Fibroblast of lung (primary cell): Measurements from ENCODE around the gene CARMIL1. TPM values are rescaled to one million over a fixed set of nuclear protein-coding genes. Genes with fewer than 3 reads are reported as not detected.

Experiments
- DNase-seq, 2 donors: peaks; one replicate each; pipeline versions ENCODE4 v3.0.0 to v3.0.0-alpha.2; 2010; ENCODE audit warnings: low read depth in 2 of 2
- H2AFZ ChIP-seq: 2 replicates; pipeline ENCODE4 v1.5.1; 2012; ENCODE audit warnings: low read length, control low read depth, inconsistent platforms
- H3K27ac ChIP-seq: 2 replicates; pipeline ENCODE4 v1.5.1; 2011; ENCODE audit warnings: low read length, control low read depth; ENCODE audit not compliant: insufficient read depth
- H3K27me3 ChIP-seq: 2 replicates; pipeline ENCODE4 v1.5.1; 2011; ENCODE audit warnings: mild to moderate bottlenecking, low read length; ENCODE audit not compliant: control insufficient read depth, insufficient read depth
- H3K36me3 ChIP-seq: 2 replicates; pipeline ENCODE4 v1.5.1; 2011; ENCODE audit warnings: low read length; ENCODE audit not compliant: control insufficient read depth, insufficient read depth
- H3K4me1 ChIP-seq: 2 replicates; pipeline ENCODE4 v1.5.1; 2011; ENCODE audit warnings: low read length; ENCODE audit not compliant: control insufficient read depth, insufficient read depth; ENCODE audit errors: extremely low read depth
- H3K4me2 ChIP-seq: 2 replicates; pipeline ENCODE4 v1.5.1; 2011; ENCODE audit warnings: low read length, control low read depth; ENCODE audit not compliant: insufficient read depth; ENCODE audit errors: extremely low read depth
- H3K4me3 ChIP-seq, 4 experiments: fragments of 200-600 bp in 1 of 4; sonication (generic) in 1 of 4; replicated peaks in 1 of 4; 2 replicates each; pipeline ENCODE4 v1.5.1; 2011 to 2016; ENCODE audit warnings: low read length in 4 of 4, low read depth in 3 of 4, mild to moderate bottlenecking in 3 of 4, control low read depth in 2 of 4, inconsistent platforms in 1 of 4, mixed read lengths in 1 of 4; ENCODE audit not compliant: insufficient read depth in 1 of 4; ENCODE audit errors: control extremely low read depth in 1 of 4
- H3K79me2 ChIP-seq: 2 replicates; pipeline ENCODE4 v1.5.1; 2012; ENCODE audit warnings: mild to moderate bottlenecking, low read length, inconsistent platforms; ENCODE audit not compliant: control insufficient read depth, insufficient read depth
- H3K9ac ChIP-seq: 2 replicates; pipeline ENCODE4 v1.5.1; 2011; ENCODE audit warnings: mild to moderate bottlenecking, low read length, control low read depth; ENCODE audit not compliant: insufficient read depth
- H3K9me3 ChIP-seq: 2 replicates; pipeline ENCODE4 v1.5.1; 2012; ENCODE audit warnings: low read depth, low read length; ENCODE audit not compliant: control insufficient read depth, insufficient read depth
- H4K20me1 ChIP-seq: 2 replicates; pipeline ENCODE4 v1.5.1; 2011; ENCODE audit warnings: low read length; ENCODE audit not compliant: control insufficient read depth, insufficient read depth; ENCODE audit errors: extremely low read depth
- EZH2 ChIP-seq: IDR thresholded peaks from 2 replicates; pipeline ENCODE4 v1.5.1; 2012; ENCODE audit warnings: low read length, control low read depth, mild to moderate bottlenecking; ENCODE audit errors: missing control alignments
- polyA plus RNA-seq, 2 donors: library from polyadenylated mRNA; depleted of rRNA in 1 of 2; stranded (reverse) in 1 of 2; unstranded in 1 of 2; fragments of >200 nt; gene quantifications; 2 replicates each; pipeline ENCODE4 v1.2.1, GENCODE V29; 2011 to 2012; ENCODE audit warnings: missing spikeins in 1 of 2
- total RNA-seq: library from RNA; depleted of rRNA; stranded (reverse); fragments of >200 nt; gene quantifications from 2 replicates; pipeline ENCODE4 v1.2.1, GENCODE V29; 2014
- TF ChIP-seq, protein P1 (sequence below), 2 donors: IDR thresholded peaks in 1 of 2; conservative IDR thresholded peaks in 1 of 2; 1 replicate in 1 of 2; 2 replicates in 1 of 2; pipeline ENCODE4 v1.5.1; 2011 to 2012; ENCODE audit warnings: low read length in 2 of 2, control low read depth in 1 of 2, inconsistent platforms in 1 of 2, low read depth in 1 of 2, mild to moderate bottlenecking in 1 of 2

The CARMIL1 gene
- total and polyA plus RNA-seq, 2 donors (not counting 1 experiment from before 2014, with no cell fraction given), result 10.2 to 12.5 TPM

- H3K9ac ChIP-seq, result no peak overlapping the region
- H3K79me2 ChIP-seq, result no peaks in the 10 kb centered on the region
- H3K36me3 ChIP-seq, result no peaks in the 10 kb centered on the region
- H3K27me3 ChIP-seq, result no peaks in the 10 kb centered on the region
- H3K9me3 ChIP-seq, result no peaks in the 10 kb centered on the region
- H3K4me3 ChIP-seq, result no peak overlapping the region
- DNase-seq, result peak in 1 of 2 donors; percentile 5
- no peaks in the 10 kb centered on the region for H4K20me1 ChIP-seq
- no peak overlapping the region for H3K4me2 ChIP-seq
- no peak overlapping the region for H2AFZ ChIP-seq
- peaks cover 3% of the 10 kb centered on the region for H3K4me1 ChIP-seq
- TF ChIP-seq, protein P1, sequence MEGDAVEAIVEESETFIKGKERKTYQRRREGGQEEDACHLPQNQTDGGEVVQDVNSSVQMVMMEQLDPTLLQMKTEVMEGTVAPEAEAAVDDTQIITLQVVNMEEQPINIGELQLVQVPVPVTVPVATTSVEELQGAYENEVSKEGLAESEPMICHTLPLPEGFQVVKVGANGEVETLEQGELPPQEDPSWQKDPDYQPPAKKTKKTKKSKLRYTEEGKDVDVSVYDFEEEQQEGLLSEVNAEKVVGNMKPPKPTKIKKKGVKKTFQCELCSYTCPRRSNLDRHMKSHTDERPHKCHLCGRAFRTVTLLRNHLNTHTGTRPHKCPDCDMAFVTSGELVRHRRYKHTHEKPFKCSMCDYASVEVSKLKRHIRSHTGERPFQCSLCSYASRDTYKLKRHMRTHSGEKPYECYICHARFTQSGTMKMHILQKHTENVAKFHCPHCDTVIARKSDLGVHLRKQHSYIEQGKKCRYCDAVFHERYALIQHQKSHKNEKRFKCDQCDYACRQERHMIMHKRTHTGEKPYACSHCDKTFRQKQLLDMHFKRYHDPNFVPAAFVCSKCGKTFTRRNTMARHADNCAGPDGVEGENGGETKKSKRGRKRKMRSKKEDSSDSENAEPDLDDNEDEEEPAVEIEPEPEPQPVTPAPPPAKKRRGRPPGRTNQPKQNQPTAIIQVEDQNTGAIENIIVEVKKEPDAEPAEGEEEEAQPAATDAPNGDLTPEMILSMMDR (conservative IDR thresholded peaks at IDR 0.05 in 1 of 2, IDR thresholded peaks at IDR 0.05 in 1 of 2; ENCODE audit: low read depth in 1 of 2, low read length in 2 of 2), result no peak
- no peak for TF ChIP-seq EZH2
- H3K27ac ChIP-seq, result no peak overlapping the region
Measured at GRCh38 chr6:25266456-25267100, 12.6 kb upstream of the CARMIL1 start.

DNA sequence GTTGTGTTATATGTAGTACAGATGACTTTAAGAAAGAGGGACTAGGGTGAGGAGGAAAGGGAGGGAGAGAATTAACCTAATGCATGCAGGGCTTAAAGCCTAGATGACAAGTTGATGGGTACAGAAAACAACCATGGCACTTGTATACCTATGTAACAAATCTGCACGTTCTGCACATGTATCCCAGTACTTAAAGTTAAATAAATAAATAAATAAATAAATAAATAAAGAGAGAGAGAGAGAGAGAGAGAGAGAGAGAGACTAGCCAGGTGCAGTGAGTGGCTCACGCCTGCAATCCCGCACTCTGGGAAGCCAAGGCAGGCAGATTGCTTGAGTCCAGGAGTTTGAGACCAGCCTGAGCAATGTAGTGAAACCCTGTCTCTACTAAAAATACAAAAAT lies 11.5 kb upstream of the CARMIL1 start:
- no peak overlapping the region for H2AFZ ChIP-seq
- TF ChIP-seq, protein P1 (conservative IDR thresholded peaks at IDR 0.05 in 1 of 2, IDR thresholded peaks at IDR 0.05 in 1 of 2; ENCODE audit: low read depth in 1 of 2, low read length in 2 of 2), result no peak
- no peak for TF ChIP-seq EZH2

DNA sequence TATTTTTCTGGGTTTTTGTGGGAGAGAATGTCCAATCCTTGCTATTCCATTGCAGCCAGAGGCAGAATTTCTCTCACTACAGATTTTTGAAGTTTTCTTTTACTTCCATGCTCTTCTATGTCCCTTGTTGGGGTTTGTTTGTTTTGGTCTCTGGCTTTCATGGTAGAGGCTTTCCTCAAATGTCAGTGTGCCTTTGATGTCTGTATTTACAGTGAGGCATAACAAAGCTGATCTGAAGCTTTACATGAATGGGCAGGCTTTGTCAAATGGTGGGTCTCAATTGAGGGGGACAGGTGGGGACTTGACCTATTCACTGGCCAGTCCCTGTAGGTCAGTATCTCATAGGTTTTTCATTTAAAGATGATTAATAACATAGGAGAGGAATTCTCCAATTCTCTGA lies 8.6 kb upstream of the CARMIL1 start:
- Histone ChIP-seq H3K9ac (no peak overlapping the region), H3K36me3 (no peaks in the 10 kb centered on the region), H4K20me1 (no peaks in the 10 kb centered on the region), H3K27ac (no peak overlapping the region), H2AFZ (no peak overlapping the region), H3K4me1 (no peaks in the 10 kb centered on the region), H3K9me3 (no peaks in the 10 kb centered on the region), H3K4me2 (no peak overlapping the region), H3K79me2 (no peaks in the 10 kb centered on the region), H3K27me3 (no peaks in the 10 kb centered on the region), H3K4me3 (no peak overlapping the region)
- TF ChIP-seq, protein P1 (conservative IDR thresholded peaks at IDR 0.05 in 1 of 2, IDR thresholded peaks at IDR 0.05 in 1 of 2; ENCODE audit: low read depth in 1 of 2, low read length in 2 of 2), result no peak
- no peak for TF ChIP-seq EZH2
- no peak for DNase-seq

More for the DNA sequence above, 11.5 kb upstream of the CARMIL1 start:
- Histone ChIP-seq H4K20me1 (no peaks in the 10 kb centered on the region), H3K79me2 (no peaks in the 10 kb centered on the region), H3K9me3 (no peaks in the 10 kb centered on the region), H3K4me1 (peaks cover 3% of the 10 kb centered on the region), H3K27me3 (no peaks in the 10 kb centered on the region), H3K4me3 (no peak overlapping the region), H3K27ac (no peak overlapping the region), H3K4me2 (no peak overlapping the region), H3K36me3 (no peaks in the 10 kb centered on the region), H3K9ac (no peak overlapping the region)
- no peak for DNase-seq
